GM10266 (cell line): ENCODE data around the gene PUS10.
"Not testable (repeated sequence)": the region's sequence is repeated elsewhere in the genome, so short reads cannot be mapped to it uniquely, and the experiment has no call there.

Experiments
- DNase-seq: peaks from one replicate; pipeline ENCODE4 v3.0.0; 2012; ENCODE audit errors: extremely low spot score
- TF ChIP-seq, protein P1 (sequence below): IDR thresholded peaks from 2 replicates; pipeline ENCODE4 v1.5.1; 2012; ENCODE audit warnings: mild to moderate bottlenecking, low read depth; ENCODE audit not compliant: control insufficient read depth, insufficient read depth; ENCODE audit errors: missing control alignments

Gene PUS10

DNA sequence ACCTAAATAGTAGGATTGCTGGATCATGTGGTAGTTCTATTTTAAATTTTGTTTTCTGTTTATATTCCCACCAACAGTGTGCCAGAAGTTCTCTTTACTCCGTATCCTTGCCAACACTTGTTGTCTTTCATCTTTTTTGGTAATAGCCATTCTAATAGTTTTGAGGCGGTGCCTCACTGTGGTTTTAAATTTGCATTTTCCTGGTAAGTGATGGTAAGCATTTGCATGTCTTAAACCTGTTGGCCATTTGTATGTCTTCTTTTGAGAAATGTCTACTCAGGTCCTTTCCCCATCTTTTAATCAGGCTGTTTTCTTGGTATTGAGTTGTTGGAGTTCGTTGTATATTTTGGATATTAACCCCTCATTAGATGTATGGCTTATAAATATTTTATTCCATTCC is 85.1 kb downstream of the PUS10 start:
- TF ChIP-seq, protein P1, sequence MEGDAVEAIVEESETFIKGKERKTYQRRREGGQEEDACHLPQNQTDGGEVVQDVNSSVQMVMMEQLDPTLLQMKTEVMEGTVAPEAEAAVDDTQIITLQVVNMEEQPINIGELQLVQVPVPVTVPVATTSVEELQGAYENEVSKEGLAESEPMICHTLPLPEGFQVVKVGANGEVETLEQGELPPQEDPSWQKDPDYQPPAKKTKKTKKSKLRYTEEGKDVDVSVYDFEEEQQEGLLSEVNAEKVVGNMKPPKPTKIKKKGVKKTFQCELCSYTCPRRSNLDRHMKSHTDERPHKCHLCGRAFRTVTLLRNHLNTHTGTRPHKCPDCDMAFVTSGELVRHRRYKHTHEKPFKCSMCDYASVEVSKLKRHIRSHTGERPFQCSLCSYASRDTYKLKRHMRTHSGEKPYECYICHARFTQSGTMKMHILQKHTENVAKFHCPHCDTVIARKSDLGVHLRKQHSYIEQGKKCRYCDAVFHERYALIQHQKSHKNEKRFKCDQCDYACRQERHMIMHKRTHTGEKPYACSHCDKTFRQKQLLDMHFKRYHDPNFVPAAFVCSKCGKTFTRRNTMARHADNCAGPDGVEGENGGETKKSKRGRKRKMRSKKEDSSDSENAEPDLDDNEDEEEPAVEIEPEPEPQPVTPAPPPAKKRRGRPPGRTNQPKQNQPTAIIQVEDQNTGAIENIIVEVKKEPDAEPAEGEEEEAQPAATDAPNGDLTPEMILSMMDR: no peak
- DNase-seq: no peak

GRCh38 chr2:60932061-60932460 is 86.0 kb downstream of the PUS10 start:
- DNase-seq: not testable (repeated sequence)

DNA sequence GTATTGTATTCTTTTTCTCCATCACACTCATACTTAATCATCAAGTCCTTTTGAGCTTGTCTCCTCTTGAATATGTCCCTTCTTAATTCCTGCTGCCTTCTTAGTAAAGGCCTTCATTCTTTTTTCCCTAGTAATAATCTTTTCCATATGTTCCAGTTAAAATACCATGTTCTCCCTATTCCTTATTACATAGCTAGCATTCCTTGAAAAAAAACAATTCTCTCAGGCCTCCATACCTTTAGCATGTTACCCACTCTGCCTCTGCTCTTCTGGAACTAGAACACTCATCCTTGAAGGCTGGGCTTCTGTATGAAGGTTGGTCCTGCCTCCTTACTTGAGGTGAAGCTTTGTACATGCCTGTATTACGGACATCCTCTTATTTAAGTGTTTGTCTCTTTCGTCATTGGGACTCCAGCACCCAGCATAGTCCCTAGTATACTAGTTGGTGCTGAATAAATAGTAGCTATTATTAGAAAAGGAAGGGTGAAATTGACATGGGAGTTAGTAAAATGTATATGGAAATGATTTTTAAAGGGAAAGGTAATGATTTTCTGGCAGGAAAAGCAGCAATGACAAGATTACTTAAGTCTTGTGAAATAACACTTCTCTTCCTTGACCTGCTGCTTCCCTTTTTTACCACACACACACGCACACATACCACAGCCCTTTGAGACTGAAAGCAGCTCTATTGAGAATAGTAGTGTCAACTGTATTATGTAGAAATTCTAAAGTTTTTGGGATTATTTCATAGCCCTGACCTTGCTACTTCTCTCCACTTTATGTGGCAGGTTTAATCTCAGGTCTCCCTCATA is 91.1 kb downstream of the PUS10 start:
- TF ChIP-seq, protein P1: no peak
- no peak for DNase-seq

GRCh38 chr2:60925994-60926740 is 91.9 kb downstream of the PUS10 start:
- TF ChIP-seq, protein P1: no peak
- DNase-seq: no peak

DNA sequence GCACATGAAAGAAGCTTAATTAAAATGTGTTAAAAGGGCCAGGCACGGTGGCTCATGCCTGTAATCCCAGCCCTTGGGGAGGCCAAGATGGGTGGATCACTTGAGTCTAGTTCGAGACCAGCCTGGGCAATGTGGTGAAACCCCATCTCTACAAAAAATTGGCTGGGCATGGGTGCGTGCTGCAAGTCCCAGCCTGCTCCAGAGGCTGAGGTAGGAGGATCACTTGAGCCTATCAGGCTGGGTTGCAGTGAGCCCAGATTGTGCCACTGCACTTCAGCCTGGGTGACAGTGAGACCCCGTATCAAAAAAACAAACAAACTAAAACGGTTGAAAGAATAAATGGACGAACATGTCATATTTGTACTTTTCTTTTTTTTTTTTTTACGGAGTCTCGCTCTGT is 110.7 kb downstream of the PUS10 start:
- DNase-seq: no peak
- TF ChIP-seq, protein P1: no peak

GRCh38 chr2:60906395-60906794 is 111.7 kb downstream of the PUS10 start:
- no peak for DNase-seq
- TF ChIP-seq, protein P1: no peak

- DNase-seq: not testable (repeated sequence)
These were observed 112.2 kb downstream of the PUS10 start for GRCh38 chr2:60905867-60906266.

GRCh38 chr2:60901296-60901695 is 116.8 kb downstream of the PUS10 start:
- DNase-seq: not testable (repeated sequence)

- TF ChIP-seq, protein P1: no peak
- no peak for DNase-seq
These were observed 118.2 kb downstream of the PUS10 start for GRCh38 chr2:60899892-60900249.
